Hematopoietic multipotent progenitor cell treated with erythropoietin and hydrocortisone succinate and interleukin-3 and kit ligand, for 4 days (in vitro differentiated cells): Measurements from ENCODE around the gene RFX4.
A peak's percentile ranks its signal among the peaks of the same experiment; 100 is the strongest.
"Not testable (repeated sequence)": the region's sequence is repeated elsewhere in the genome, so short reads cannot be mapped to it uniquely, and the experiment has no call there.

ENCODE experiments used
- DNase-seq: peaks from one replicate; pipeline ENCODE4 v3.0.0-alpha.2; 2015

Gene RFX4

DNA sequence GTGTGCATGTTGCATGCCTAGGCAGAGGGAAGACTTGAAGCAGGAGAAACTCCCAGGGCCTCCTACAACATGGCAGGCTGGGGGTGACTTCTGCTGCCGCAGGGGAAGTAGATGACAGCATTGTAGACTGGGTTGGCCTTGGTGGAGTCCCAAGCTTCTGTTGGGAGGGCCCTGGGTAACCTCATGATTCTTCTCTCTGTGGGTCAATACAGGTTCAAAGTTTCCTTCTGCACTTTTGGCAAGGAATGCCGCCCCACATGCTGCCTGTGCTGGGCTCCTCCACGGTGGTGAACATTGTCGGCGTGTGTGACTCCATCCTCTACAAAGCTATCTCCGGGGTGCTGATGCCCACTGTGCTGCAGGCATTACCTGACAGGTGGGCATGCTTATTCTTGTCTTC, 113.3 kb downstream of the RFX4 start:
- DNase-seq, result no peak

DNA sequence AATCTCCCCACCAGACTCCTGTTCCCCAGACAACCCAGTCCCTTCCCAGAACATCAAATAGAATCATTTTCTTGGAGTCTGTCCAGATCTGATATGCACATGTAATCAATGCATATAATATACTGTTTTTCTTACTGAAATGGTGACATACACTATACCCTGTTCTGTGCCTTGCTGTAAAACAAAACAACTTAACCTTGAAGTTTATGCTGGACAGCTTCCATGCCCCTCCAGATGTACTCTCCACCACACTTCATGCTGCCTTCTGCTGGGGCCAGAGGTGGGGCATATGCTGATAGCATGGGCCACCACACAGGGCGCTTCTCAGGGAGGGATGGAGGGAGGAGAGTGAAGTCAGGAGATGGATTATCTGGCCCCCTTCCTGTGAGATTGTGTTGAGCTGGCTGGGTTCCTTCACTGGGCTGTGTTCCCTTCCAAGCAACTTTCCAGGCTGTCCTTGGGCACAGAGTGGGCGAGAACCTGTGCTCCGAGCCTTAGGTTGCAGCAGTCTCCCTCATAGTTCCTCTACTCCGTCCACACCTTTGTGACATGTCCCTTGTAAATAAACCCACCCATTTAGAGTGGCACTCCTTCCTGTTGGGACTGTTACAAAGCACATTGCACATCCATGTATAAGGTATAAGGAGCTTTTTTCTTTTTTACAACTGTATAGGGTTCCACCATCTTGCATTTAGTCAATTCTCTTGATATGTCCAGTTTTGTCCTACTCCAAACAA, 114.0 kb downstream of the RFX4 start:
- no peak for DNase-seq

DNA sequence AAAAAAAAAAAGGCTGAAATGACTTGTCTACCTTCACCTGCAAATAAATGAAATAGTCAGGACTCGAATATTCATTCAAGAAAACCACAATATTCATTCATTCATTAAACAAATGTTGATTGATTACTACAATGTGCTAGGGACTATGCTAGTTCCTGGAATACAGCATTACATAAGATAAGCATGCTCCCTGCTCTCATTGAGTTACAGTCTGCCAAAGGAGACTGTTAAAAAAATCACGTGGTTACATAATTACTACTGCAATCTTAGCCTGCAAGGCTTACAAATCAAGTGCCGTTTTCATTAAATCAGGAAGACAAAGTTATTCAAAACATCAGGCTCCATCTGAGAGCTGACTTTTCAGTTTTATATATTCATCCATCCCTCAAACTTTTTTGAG, 121.3 kb downstream of the RFX4 start:
- DNase-seq, result no peak

DNA sequence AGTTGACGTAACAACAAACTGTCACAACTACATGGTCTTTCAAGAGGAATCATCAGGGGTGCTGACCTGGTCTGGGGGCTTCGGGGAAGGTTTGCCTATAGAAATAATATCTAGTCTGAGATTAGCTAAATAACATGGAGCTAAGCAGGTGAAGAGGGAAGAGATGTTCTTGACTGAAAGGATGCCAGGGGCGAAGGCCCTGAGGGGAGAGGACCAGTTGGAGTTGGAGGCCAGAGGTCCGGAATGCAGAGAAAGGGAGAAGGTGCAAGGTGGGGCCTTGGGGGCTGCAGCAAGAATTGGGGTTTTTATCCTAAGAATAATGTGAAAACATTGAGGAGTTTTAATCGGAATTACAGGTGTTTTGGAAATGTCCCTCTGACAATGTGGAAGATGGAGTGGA, 123.2 kb downstream of the RFX4 start:
- no peak for DNase-seq

- DNase-seq, result no peak
Measured at GRCh38 chr12:106709068-106709511, 126.3 kb downstream of the RFX4 start.

DNA sequence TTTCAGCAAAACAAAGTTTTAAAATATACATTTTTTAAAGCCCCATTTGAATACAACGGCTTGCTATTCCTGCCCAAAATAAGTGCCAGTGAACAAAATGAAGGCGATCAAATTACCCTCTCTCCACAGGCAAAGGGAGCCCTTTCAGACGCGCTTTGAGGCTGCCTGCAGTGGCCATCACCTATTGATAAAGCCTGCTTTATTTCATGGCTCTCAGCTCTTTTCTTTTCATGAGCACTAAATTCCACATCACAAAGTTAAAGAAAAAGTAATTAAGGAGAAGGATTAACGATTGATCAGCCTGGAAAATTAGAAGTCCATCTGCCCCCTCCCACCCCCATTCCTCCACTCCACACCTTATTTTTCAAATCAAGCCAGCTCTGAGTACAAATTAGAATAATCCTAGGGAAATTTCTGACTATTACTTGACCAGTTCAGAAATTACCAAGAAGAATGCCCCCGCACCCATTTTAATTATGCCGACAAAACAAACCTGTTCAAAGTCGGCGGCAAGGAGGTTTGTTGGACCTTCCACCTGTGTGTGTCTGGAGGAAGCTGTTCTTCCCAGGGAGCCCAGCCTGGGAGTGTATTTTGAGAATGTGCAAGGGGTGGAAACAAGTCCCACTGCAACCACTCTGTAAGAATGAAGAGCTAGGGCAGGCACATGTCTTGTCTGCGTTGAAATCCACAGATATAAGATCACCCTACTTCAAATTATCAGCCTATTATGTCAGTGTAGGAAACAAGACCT, 127.5 kb downstream of the RFX4 start:
- DNase-seq, result no peak

- no peak for DNase-seq
Measured at GRCh38 chr12:106711316-106711715, 128.5 kb downstream of the RFX4 start.

GRCh38 chr12:106712768-106713167, 130.0 kb downstream of the RFX4 start:
- DNase-seq, result no peak

- DNase-seq, result no peak
Measured at GRCh38 chr12:106714926-106715325, 132.1 kb downstream of the RFX4 start.

DNA sequence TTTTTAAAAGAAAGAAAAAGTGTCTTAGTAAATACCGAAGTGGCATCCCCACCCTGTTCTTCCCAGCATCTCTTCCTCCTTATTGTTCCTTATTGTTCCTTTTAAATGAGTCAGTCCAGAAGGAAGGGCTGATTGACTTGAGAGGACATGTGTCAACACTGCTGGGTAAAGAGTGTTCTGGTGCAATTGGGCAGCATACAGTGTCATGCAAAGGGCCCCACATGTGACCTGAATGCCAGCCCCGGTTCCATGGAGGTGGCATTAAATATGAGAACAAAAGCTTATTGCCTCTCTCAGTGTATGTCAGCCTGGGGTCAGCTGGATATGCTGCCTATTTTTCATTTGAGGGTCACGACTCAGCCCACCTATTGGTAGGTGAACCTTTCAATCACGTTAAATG, 132.8 kb downstream of the RFX4 start:
- DNase-seq, result no peak

GRCh38 chr12:106717673-106718072, 134.9 kb downstream of the RFX4 start:
- DNase-seq, result no peak

GRCh38 chr12:106719879-106720278, 137.1 kb downstream of the RFX4 start:
- DNase-seq, result no peak

DNA sequence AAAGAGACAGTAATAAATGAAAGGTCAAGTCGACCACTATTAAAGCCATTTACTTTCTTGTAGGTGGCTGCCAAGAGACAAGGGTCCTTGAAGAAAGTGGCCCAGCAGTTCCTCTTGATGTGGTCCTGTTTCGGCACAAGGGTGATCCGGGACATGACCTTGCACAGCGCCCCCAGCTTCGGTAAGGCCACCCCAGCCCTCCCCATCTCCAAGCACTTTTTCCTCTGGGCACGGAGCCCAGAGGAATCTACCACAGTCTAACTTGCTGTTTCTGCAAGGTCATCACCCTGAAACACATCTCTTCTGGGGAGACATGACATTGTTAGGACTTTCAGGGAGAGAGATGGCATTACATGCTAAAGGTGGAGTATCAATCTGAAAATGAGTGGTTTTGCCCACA, 137.9 kb downstream of the RFX4 start:
- no peak for DNase-seq

DNA sequence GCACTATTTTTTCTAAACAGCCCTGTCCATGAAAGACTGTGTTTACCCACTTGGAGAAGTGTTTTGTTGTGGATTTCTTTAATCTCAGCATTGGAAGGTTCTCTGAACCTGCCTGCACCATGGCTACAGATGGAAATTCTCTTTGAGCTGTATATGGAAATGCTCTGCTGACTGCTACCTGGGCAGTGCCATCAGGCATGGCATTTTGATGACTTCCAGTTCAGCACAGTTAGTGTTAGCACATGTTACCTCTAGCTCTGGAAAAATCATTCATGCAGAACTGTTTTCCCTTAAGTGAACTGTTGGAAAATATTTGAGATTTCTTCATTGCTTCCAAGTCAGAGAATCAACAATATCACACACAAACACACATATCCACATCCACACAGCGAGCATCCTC, 139.1 kb downstream of the RFX4 start:
- no peak for DNase-seq

- DNase-seq, result no peak
Measured at GRCh38 chr12:106722837-106723236, 140.0 kb downstream of the RFX4 start.

DNA sequence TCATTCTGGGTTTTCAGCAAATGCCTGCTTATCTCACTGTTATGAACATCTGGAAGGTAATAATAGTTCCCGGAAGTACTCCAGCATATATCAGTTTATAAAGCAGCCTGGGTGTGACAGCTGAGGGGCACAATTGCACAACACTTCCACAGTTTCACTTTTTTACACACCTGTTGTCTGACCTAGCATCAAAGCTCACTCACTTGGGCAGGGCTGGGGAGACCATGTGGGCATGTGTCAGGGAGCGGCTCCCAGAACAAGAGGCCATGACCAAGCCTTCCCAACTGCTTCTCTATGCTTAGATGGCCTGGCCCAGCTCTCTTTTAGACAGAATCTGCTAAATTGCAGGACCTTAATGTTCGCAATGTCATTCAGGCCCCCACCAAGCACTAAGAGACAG, 140.6 kb downstream of the RFX4 start:
- no peak for DNase-seq

DNA sequence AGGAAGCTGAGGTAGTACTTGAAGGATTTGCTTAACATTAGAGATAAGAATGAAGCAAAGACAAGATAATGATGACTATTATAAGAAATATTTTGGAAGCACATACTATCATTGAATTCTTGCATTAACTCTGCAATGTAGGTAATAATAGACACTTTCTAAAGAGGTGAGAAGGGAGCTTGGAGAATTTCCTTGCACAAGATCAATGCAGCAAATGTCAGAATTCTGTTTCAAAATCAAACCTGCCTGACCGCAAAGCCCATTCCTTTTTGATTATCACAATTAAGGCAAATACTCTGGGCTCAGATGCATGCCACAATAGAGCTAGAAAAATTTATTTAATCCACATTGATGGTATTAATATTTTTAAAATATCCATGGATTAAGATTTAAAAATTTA, 141.3 kb downstream of the RFX4 start:
- DNase-seq, result no peak

DNA sequence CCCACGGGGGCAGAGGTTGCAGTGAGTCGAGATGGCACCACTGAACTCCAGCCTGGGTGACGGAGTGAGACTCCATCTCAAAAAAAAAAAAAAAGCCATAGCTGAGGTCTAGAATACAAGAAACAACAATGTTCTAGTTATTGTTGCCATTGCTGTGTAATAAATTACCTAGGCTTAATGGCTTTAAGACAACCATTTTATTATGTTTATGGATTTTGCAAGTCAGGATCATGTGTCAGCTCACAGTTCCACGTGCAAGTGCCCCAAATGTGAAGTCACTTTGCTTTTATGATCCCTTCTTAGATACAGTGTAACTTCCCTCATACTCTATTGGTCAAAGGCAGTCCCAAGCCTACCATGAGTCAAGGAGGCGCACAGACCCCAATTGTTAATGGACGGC, 142.1 kb downstream of the RFX4 start:
- DNase-seq, result no peak

- DNase-seq, result not testable (repeated sequence)
Measured at GRCh38 chr12:106726603-106727202, 143.9 kb downstream of the RFX4 start.

GRCh38 chr12:106729611-106730010, 146.8 kb downstream of the RFX4 start:
- no peak for DNase-seq

DNA sequence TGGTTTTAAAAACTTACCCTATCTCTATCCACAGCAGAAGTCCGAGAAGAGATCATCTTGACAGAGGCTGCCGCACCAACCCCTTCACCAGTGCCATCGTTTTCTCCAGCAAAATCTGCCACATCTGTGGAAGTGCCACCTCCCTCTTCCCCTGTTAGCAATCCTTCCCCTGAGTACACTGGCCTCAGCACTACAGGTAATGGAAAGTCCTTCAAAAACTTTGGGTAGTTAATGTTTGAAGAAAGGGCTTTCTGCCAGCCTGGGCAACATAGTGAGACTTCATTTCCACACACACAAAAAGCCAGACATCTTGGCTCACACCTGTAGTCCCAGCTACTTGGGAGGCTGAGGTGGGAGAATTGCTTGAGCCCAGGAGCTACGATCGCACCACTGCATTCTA, 150.1 kb downstream of the RFX4 start:
- no peak for DNase-seq

DNA sequence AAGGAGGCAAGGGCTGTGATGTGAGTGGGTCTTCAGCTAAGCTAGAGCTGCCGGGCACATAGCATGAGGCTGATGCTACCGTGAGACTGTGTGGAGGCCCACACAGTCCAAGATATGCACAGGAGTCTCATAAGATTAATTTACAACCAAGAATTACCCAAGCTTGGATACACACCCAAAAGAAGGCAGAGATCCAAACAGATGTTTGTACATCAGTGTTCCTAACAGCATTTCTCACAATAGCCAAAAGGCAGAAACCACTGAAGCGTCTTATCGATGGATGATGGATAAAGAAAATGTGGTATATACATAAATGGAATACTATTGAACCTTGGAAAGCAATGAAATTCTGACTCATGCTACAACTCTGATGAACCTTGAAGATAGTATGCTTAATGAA, 150.9 kb downstream of the RFX4 start:
- DNase-seq, result no peak

DNA sequence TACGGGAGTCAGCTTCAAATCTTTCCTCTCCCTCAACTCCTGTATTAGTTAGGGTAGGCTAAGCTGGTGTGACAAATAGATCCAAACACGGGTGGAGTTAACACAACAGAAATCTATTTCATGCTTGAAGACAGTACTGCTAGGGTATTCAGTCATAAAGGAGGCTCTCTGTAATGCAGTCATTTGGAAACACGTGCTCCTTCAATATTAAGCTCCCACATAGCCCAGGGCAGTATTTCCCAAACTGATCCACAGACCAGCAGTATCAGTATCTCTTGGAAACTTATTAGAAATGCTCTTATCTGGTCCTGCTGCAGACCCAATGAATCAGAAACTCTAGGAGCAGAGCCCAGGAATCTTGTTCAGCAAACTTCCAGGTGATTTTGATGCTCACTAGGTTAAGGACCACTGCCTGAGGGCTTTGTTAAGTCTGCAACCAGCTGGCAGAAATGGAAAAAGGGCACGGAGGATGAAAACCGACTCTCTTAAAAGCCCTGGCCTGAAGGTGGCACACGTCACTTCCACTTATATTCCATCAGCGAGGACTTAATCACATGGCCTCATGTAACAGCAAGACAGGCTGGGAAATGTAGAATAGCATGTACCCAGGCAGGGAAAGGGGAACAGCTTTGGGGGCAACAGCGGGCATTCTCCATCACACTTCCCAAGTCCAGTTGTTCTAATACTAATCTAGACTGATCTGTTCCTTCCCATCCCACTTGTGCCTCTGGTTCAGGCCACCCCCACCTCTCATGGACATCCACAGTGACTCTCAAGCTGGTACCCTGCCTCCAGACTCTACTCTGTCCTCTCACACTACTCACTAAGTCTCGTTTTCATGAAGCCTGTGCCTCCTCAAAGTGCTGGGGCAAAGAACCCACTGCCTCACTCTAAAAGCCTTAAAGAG, 153.5 kb downstream of the RFX4 start:
- DNase-seq, result peak; percentile 27
